Hindlimb muscle (tissue), 1 donor: ENCODE data around the gene SOX13. TPM values are rescaled to one million over a fixed set of nuclear protein-coding genes. Genes with fewer than 3 reads are reported as not detected.

ENCODE experiments used
- DNase-seq: peaks from one replicate; pipeline ENCODE4 v3.0.0-alpha.2; 2013
- polyA plus RNA-seq: library from polyadenylated mRNA; unstranded; fragments of 120-200 nt; gene quantifications from one replicate; pipeline ENCODE4 v1.2.1, GENCODE V29; 2013; ENCODE audit not compliant: insufficient read length

Gene SOX13
- polyA plus RNA-seq, 1 donor: 30.2 TPM

- no peak for DNase-seq
These were observed 59.8 kb downstream of the SOX13 start for GRCh38 chr1:204132718-204133117.

DNA sequence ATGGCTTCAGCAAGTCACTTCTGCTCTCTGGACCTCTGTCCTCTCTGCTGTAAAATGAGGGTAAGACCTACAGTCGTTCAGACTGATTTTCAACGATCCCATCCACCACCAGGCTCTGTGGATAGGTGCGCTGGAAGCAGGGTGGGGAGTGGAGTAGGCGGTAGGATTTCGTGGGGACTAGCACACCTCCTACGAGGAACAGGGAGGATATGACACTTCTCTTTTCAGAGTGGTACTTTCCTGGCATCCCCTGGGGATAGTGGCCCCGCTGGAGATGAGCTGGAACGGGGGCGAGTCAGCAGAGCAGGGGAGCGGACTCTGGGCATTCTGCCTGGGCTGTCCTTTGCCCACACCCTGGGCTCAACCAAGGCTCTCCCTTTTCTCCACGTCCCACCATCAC, 61.2 kb downstream of the SOX13 start:
- DNase-seq: no peak

- DNase-seq: no peak
These were observed 63.9 kb downstream of the SOX13 start for GRCh38 chr1:204136814-204137213.

DNA sequence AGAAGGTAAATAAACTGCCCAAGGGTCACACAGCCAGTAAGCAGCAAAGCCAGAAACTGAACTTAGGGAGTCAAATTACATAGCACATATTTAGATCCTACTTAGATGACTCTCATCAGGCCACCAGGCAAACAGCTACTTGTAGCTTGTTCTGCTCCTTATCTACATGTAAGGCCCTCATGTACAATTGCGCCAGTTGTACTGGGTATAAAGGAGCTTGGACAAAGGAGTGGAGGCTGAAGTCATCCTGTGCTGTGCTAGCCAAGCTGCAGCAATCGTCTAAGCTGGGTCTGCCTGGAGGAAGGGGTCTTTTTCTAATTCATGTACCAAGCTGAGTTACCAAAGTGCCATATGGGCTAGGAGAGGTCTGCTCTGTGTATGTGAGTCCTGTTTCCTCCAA, 66.2 kb downstream of the SOX13 start:
- DNase-seq: no peak

GRCh38 chr1:204139952-204140351, 67.0 kb downstream of the SOX13 start:
- DNase-seq: no peak

GRCh38 chr1:204141131-204141530, 68.2 kb downstream of the SOX13 start:
- DNase-seq: no peak

DNA sequence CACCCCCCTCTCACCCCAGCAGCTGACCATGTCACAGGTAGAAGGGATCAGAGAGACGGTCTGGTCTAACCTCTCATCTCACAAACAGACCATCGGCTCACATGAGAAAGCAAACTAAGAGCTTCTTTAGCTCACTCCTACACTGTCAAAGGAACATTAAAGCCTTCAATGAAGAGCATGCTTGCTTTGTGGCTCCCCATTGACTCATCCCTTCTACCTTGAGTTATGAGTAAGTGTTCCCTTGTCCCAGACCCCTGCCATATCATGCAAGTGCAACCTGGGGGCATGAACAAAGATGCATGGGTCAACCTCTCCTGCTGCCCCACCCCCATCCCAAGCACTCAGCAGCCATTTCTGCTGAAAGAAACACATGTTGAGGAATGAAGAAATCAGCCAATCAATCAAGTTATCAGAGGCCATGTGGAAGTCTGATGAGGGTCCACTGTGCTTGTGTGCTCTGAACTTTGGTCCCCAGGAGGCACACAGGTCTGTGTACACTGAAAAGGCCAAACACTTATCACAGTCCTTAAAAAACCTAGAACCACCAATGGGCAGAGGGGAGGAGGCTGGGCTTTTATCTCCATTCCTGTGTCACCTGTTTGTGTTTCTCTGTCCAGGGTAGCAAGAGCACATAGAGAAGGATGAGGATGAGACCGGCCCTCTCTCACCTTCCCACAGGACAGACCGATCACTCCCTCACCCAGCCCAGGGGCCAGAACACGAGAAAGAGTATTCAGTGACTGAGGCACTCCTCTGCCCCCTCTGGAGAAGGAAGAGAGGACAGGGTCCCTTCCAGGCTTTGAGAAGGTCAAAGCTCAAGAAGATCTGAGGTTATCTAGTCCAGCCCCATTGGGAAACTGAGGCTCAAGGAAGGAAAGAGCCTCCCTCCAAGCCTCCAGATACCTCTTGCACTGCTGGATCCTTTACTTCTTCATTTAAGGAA, 69.4 kb downstream of the SOX13 start:
- DNase-seq: no peak

DNA sequence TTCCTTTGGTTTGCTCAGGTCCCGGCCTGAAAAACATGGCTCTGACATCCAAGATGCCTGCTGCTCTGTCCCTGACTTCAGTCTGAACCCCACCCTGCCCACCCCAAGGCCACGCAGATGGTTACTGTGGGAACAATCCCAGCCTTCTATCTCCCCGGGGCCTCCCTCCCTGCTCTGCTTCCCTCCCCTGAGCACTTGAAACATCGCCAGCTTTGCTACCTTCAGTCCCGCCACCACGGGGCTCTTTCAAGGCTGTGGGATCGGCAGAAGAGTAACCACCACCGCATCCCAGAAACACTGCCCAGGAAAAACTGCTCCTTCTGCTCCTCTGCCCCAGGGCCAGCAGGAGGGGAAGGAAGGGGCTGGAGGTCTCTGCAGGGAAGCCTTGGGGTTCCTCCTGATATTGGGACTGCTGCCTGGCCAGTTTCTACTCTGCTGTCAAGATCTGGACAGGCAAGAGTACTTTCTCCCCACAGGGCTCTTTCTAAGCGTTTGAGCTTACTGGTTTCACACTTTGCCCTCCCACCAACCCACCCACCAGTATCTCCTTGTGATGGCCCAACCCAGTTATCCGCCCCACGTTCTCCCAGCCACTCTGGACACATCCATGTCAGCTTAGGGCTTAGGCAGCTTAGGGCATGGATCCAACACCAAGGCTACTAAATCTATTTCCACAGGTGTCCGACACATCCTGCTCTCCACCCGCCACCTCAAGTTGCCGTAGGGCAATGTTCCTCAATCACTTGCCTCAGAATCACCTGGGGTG, 70.5 kb downstream of the SOX13 start:
- DNase-seq: no peak

GRCh38 chr1:204145033-204145504, 72.2 kb downstream of the SOX13 start:
- no peak for DNase-seq

DNA sequence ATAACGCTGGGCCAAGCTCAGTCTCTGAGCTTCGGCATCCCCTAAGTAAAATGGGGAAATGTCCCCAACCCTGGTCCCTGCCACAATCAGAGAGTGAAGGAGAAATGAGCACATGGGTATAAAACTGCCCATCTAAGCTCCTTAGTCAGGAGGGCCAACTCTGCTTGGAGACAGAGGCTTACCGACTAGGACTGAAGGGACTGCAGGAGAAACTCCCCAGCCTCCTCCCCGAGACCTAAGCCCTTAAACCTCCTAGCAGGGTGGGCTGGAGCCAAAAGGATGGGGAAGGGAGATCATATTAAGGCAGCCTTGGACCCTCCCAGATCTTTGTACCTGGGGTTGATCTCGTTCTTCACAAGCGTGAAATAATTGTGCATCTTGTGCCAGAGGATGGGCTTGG, 73.4 kb downstream of the SOX13 start:
- DNase-seq: no peak

GRCh38 chr1:204146965-204147364, 74.0 kb downstream of the SOX13 start:
- DNase-seq: no peak

- DNase-seq: no peak
These were observed 74.8 kb downstream of the SOX13 start for GRCh38 chr1:204147406-204148383.

DNA sequence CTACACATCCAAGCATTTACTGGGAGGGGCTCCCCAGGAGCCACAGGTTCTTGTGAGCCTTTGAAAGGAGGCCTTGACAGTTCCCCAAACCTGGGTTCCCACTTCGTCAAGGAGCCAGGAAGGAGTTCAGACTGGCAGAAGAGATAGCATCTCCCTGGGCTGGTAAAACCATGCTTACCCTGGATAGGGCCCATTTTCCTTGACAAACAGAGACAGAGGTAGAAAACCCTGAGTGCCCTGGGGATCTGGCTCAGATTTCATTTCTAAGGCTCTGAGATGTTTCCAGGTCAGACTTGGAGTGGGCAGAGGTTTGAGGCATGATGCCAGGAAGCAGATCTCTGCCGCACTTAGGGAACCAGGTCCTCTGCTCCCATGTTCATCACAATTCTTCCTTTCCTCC, 76.2 kb downstream of the SOX13 start:
- DNase-seq: no peak

GRCh38 chr1:204149635-204150565, 77.0 kb downstream of the SOX13 start:
- no peak for DNase-seq

- no peak for DNase-seq
These were observed 78.0 kb downstream of the SOX13 start for GRCh38 chr1:204150702-204151551.

GRCh38 chr1:204151552-204152309, 78.8 kb downstream of the SOX13 start, which contains the start of gene ETNK2:
ETNK2 (minus strand) TSS chr1:204152044; CDS start chr1:204151852, 192 bp downstream.
- peak; percentile 56 for DNase-seq

DNA sequence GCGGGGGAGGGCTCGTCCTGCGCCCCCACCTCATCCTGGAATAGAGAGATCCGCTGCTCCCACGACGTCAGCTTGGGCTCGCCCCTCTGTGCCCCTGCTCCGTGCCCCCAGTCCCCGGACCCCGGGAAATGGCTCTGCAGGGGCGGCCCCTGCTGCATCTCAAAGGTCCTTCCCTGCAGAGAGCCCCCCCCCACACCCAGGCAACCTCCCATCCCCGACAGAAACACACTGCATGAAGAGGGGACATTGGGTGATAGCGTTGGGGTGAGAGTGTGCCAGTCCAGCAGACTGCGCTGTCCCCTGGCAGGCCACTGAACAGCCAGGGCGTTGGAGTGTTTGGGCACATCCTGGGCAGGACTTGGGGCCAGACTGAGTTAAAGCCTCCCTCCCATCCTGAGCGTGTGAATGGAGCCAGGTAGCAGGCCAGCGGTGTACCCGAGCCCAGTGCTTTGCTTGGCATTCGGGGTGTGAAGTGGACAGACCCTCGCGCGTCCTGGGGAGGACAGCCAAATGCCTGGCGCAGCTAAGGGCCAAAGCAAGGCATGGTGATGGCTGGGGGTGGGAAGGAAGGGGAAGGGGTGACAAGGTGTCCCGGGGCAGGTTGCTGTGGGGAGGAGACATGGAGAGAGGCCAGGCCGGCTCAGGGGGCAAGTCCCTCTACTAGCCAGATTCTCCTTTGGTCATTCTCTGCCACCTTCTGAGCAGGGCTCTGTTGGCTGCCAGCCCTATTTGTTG, 79.6 kb downstream of the SOX13 start:
- DNase-seq: no peak

DNA sequence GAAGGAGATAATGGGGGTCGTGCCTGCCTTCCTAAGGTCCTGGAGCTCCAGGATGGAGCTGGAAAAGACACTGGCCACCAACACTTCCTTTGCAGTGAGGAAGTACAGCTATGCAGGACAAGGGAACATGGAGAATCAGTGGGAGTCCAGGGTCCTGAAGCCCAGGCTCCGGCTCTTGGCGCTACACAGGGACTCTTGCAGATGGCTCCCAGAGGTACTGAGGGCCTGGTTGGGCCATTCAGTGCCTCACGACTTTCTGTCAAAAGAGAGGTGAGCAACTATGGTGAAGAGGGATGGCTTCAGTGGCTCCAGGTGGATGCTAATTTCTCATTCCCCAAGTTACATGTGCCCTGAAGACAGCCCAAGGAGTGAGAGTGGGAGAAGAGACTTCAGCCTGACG, 80.8 kb downstream of the SOX13 start:
- no peak for DNase-seq
